Astrocyte (in vitro differentiated cells and primary cell): Measurements from ENCODE around the gene OR6S1. TPM values are rescaled to one million over a fixed set of nuclear protein-coding genes. Genes with fewer than 3 reads are reported as not detected.
"Not testable (repeated sequence)": the region's sequence is repeated elsewhere in the genome, so short reads cannot be mapped to it uniquely, and the experiment has no call there.

Experiments
- DNase-seq: peaks from one replicate; pipeline ENCODE4 v3.0.0-alpha.2; 2010; ENCODE audit warnings: low read depth
- FAIRE-seq: peaks from 2 replicates; lab custom pipeline; 2011; peaks lifted over from hg19 to GRCh38; lab: Jason Lieb, UNC
- H2AFZ ChIP-seq: 2 replicates; pipeline ENCODE4 v1.6.0; 2012; ENCODE audit warnings: low read depth, low read length, inconsistent platforms
- H3K27ac ChIP-seq: 2 replicates; pipeline ENCODE4 v1.5.1; 2011; ENCODE audit warnings: low read depth, low read length, inconsistent platforms
- H3K27me3 ChIP-seq: 2 replicates; pipeline ENCODE4 v1.6.0; 2011; ENCODE audit warnings: low read length, inconsistent platforms; ENCODE audit not compliant: insufficient read depth
- H3K36me3 ChIP-seq: 2 replicates; pipeline ENCODE4 v1.5.1; 2011; ENCODE audit warnings: low read length, inconsistent platforms; ENCODE audit not compliant: insufficient read depth
- H3K4me1 ChIP-seq: 2 replicates; pipeline ENCODE4 v1.5.1; 2011; ENCODE audit warnings: low read length, inconsistent platforms; ENCODE audit not compliant: insufficient read depth
- H3K4me2 ChIP-seq: 2 replicates; pipeline ENCODE4 v1.6.0; 2012; ENCODE audit warnings: low read length, inconsistent platforms
- H3K4me3 ChIP-seq: 2 replicates; pipeline ENCODE4 v1.5.1; 2011; ENCODE audit warnings: low read depth, mild to moderate bottlenecking, low read length, inconsistent platforms; ENCODE audit not compliant: insufficient read depth
- H3K79me2 ChIP-seq: 2 replicates; pipeline ENCODE4 v1.6.0; 2012; ENCODE audit warnings: mild to moderate bottlenecking, low read length, inconsistent platforms; ENCODE audit not compliant: insufficient read depth
- H3K9ac ChIP-seq: 2 replicates; pipeline ENCODE4 v1.6.0; 2012; ENCODE audit warnings: mild to moderate bottlenecking, low read length, inconsistent platforms
- H3K9me3 ChIP-seq: 2 replicates; pipeline ENCODE4 v1.5.1; 2012; ENCODE audit warnings: low read depth, mild to moderate bottlenecking, low read length, inconsistent platforms; ENCODE audit not compliant: insufficient read depth
- H4K20me1 ChIP-seq: 2 replicates; pipeline ENCODE4 v1.6.0; 2012; ENCODE audit warnings: low read length, inconsistent platforms; ENCODE audit not compliant: insufficient read depth
- H3K27ac Mint-ChIP-seq: one replicate; pipeline ENCODE4 v1.8.0; 2021; ENCODE audit warnings: mild to moderate bottlenecking, mixed read lengths; ENCODE audit not compliant: unreplicated experiment
- H3K27me3 Mint-ChIP-seq: one replicate; pipeline ENCODE4 v1.8.0; 2021; ENCODE audit warnings: low read depth, mixed read lengths; ENCODE audit not compliant: unreplicated experiment
- H3K36me3 Mint-ChIP-seq: one replicate; pipeline ENCODE4 v1.8.0; 2021; ENCODE audit warnings: low read depth, mixed read lengths; ENCODE audit not compliant: unreplicated experiment
- H3K4me1 Mint-ChIP-seq: one replicate; pipeline ENCODE4 v1.8.0; 2021; ENCODE audit warnings: low read depth, mixed read lengths; ENCODE audit not compliant: unreplicated experiment
- H3K4me3 Mint-ChIP-seq: one replicate; pipeline ENCODE4 v1.8.0; 2021; ENCODE audit warnings: mild to moderate bottlenecking, moderate library complexity, mixed read lengths; ENCODE audit not compliant: unreplicated experiment
- H3K9me3 Mint-ChIP-seq: one replicate; pipeline ENCODE4 v1.8.0; 2021; ENCODE audit warnings: mild to moderate bottlenecking, mixed read lengths; ENCODE audit not compliant: unreplicated experiment
- CTCF ChIP-seq: IDR thresholded peaks from 2 replicates; pipeline ENCODE4 v1.5.1; 2011; ENCODE audit warnings: low read depth, mild to moderate bottlenecking, inconsistent platforms, low read length, moderate library complexity; ENCODE audit not compliant: insufficient read depth
- EZH2 ChIP-seq: IDR thresholded peaks from 2 replicates; pipeline ENCODE4 v1.6.1; 2012; ENCODE audit warnings: mild to moderate bottlenecking, low read length, inconsistent platforms; ENCODE audit not compliant: insufficient read depth
- total RNA-seq: library from RNA; stranded (reverse); gene quantifications from 2 replicates; pipeline ENCODE4 v1.2.1, GENCODE V29; 2021

Gene OR6S1
- total RNA-seq, 1 donor from 2014 or later, result not detected

GRCh38 chr14:20597108-20597507, 44.4 kb downstream of the OR6S1 start:
- TF ChIP-seq CTCF (no peak), EZH2 (no peak)
- no peaks in the 10 kb centered on the region for H3K4me1 Mint-ChIP-seq
- H3K4me1 ChIP-seq, result no peaks in the 10 kb centered on the region

DNA sequence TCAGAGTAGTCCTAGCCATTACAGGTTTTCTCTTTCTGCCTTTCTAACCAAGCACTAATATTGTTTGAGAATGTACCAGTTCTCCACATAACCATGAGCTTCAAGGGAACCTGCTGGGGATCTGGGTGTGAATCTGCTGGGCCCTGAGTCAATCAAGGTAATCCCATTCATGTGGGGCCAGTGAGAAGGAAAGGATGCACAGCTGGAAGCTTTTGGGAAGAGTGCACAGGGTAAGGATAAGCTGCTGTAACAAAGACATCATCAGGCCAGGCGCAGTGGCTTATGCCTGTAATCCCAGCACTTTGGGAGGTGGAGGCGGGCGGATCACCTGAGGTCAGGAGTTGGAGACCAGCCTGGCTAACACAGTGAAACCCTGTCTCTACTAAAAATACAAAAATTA, 45.8 kb downstream of the OR6S1 start:
- H3K79me2 ChIP-seq, H3K4me1 Mint-ChIP-seq, H3K27ac Mint-ChIP-seq, H3K27ac ChIP-seq, H3K4me3 ChIP-seq, H2AFZ ChIP-seq, FAIRE-seq, H3K4me2 ChIP-seq, H3K4me1 ChIP-seq, H4K20me1 ChIP-seq, H3K9ac ChIP-seq, H3K36me3 ChIP-seq, H3K27me3 Mint-ChIP-seq, H3K9me3 ChIP-seq, H3K9me3 Mint-ChIP-seq, H3K4me3 Mint-ChIP-seq, H3K27me3 ChIP-seq, DNase-seq, H3K36me3 Mint-ChIP-seq: not testable (repeated sequence)

More at GRCh38 chr14:20597108-20597507, 44.4 kb downstream of the OR6S1 start:
- FAIRE-seq (no peak), DNase-seq (no peak)
- Mint-ChIP-seq H3K9me3 (no peaks in the 10 kb centered on the region), H3K36me3 (peaks cover 2% of the 10 kb centered on the region), H3K4me3 (no peak overlapping the region), H3K27me3 (peaks cover 3% of the 10 kb centered on the region), H3K27ac (no peak overlapping the region)
- Histone ChIP-seq H3K9ac (no peak overlapping the region), H3K27me3 (no peaks in the 10 kb centered on the region), H3K36me3 (no peaks in the 10 kb centered on the region), H3K79me2 (no peaks in the 10 kb centered on the region), H3K4me2 (no peak overlapping the region), H4K20me1 (no peaks in the 10 kb centered on the region), H3K27ac (no peak overlapping the region), H3K4me3 (no peak overlapping the region), H2AFZ (no peak overlapping the region), H3K9me3 (no peaks in the 10 kb centered on the region)

DNA sequence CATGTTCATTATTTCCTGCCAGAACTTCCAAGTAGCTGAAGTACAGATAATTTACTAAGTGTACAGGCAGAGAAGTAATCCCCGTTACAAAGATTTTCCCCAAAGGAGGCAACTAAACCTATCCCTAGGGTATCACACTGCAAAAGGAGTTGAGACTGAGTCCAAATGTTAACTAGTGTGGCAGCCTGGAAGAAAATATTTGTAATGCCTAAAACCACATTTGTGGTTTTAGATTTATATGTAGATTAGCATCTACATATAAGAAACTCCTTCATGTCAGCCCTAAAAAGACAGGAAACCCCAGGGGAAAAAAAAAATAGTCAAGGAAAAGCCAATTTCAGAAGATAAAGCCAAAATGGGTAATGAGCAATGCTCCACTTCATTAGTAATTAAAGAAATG, 48.9 kb downstream of the OR6S1 start:
- DNase-seq, result no peak
- H3K27ac ChIP-seq, result no peak overlapping the region
- H2AFZ ChIP-seq, result no peak overlapping the region
- H3K9me3 ChIP-seq, result no peaks in the 10 kb centered on the region
- no peak overlapping the region for H3K4me3 Mint-ChIP-seq
- no peaks in the 10 kb centered on the region for H3K4me1 ChIP-seq
- H3K4me2 ChIP-seq, result no peak overlapping the region
- no peaks in the 10 kb centered on the region for H3K27me3 ChIP-seq
- TF ChIP-seq CTCF, result no peak
- no peak overlapping the region for H3K4me3 ChIP-seq
- no peaks in the 10 kb centered on the region for H3K9me3 Mint-ChIP-seq
- no peaks in the 10 kb centered on the region for H3K36me3 ChIP-seq
- FAIRE-seq, result no peak
- no peaks in the 10 kb centered on the region for H4K20me1 ChIP-seq
- H3K4me1 Mint-ChIP-seq, result no peaks in the 10 kb centered on the region
- no peaks in the 10 kb centered on the region for H3K79me2 ChIP-seq
- no peak overlapping the region for H3K27ac Mint-ChIP-seq
- H3K9ac ChIP-seq, result no peak overlapping the region
- peaks cover 2% of the 10 kb centered on the region for H3K36me3 Mint-ChIP-seq
- peaks cover 16% of the 10 kb centered on the region for H3K27me3 Mint-ChIP-seq
